Measurements from ENCODE around the gene PRXL2A.

The PRXL2A gene

DNA sequence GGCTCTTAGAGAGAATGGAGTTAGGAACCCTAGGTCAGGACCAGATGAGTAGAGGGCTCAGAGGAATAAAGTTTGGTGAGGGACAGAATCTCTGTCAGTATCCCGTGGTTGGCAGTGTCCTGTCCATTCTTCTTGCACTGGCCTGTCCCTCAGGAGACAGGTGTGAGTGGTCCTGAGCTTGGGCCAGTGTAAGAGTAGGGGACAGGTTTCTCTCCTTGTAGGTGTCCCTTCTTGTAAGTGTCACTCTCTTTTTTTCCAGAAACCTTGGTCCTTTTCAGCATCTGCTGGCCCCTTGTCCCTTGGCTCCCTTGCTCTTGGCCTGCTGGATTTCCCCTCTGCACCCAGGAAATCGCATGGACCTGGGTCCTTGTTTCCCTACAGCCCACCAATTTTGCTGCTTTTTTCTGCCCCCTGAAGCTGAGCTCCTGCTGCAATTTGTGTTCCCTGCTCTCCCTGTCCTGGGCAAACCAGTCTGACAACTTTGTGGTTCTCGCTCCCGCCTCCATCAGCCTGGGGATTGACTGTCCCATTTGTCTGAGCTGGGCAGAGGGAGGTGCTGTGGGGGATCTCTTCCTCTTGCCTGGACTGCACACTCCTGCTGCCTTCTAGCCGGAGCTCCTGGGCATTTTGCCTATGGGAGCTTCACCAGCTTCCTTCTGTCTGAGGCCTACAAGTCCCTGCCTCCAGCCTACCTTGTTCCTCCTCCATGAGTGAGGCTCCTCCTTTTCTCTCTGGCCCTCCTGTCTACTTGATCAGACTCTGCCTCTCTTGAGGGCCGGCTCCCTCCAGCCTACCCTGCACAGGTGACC lies 52.3 kb downstream of the PRXL2A start:
- no peak for DNase-seq (ENCODE audit: low read depth in 1 of 2, low spot score in 1 of 2)

DNA sequence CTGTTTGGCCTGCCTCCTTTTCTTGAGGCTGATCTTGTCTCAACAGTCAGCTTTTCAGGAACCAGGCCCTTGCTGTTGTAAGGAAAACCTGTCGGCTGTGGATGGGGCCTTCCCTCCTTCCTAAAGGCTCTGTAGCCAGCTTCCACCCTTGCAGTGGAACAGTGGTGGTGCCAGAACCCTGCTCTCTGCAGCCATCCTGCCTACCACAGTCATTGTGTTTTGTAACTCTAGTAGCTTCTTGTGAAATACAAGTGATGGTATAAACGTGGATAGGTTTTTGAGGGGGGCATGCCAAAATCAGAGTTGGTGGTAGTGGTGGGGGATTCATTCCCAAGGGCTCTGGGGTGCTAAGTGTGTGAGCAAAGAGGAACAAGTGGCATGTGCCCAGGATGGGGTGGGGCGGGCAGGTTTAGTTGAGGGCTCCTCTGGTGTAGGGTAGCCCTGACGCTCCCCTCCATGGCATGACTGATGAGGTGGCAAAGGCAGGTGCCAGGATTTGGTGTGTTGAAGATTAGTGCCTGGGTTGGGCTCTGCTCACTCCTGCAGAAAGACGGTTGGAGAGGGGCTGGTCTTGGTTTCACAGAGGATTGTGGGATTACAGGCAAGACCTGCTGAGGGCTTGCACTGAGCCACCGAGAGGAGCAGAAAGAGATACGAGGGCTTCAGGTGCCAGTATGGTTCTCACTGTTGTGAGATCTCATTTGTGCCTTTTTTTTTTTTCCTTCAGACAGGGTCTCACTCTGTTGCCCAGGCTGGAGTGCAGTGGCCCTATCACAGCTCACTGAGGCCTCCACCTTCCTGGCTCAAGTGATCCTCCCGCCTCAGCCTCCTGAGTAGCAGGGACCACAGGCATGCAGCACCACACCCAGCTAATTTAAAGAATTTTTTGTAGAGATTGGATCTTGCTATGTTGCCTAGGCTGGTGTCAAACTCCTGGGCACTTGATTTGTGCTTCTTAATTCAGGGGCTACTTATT lies 53.1 kb downstream of the PRXL2A start:
- no peak for DNase-seq (ENCODE audit: low read depth in 1 of 2, low spot score in 1 of 2)

DNA sequence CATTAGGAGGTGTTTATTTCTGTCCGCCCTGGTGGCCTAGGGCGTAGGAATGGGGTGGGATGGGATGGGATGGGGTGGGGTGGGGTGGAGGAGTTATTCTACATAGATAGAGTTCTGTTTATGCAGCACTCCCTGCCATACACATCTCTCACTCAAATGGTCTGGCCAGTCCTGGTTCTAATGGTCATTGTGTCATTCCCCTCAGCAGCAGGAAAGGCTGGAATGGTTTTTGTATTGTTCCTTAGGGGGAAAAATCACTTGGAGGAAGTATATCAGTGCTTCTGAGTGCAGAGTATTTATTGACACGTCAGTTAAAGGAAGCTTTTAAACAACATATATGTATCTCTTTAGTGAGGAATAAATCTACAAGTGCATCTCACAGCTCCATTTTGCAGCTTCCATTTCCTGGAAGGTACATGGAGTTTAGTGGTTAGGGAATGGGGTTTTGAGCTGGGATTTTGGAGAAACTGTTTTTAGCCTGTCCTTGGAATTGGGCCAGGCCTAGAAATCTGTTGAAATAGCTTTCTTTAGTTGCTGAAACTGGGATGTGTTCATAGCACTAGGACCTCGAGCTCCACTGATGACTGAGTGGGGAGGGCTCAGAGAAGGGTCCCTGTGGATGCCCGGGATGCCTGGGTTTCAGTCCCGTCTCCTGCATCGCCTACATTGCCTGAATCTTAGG lies 54.1 kb downstream of the PRXL2A start:
- DNase-seq (ENCODE audit: low read depth in 1 of 2, low spot score in 1 of 2), result no peak

DNA sequence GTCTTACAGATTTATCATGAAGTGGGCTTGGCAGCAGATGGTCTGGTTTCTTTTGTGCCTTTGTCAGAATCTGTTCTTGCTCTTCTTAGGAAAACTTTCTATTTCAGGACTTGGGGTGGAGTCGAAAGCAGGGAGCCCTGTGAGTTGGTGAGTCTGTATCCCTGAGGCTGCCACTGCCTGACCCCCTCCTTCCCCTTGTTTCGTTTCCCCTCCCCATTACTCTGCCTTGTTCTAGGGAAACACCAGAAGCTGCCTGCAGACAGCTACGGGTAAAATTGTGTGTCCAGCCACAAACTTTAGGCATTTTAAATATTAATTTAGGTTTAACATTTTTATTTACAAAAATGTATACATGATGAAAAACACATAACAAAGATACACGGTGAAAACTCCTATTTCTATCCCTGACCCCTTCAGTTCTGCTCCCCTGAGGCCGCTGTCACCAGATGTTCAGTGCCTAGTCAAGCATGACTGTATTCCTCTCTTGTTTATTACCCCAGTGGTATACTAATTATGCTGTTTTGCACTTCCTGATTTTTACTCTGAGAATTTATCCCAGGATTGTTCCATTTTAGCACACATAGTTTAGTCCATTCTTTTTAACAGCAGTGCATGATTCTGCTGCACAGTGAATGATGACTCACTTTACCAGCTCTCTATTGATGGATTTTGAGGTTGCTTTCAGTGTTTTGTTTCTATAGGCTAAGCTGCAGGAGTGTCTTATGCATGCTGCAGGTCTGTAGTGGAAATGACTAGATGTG lies 54.8 kb downstream of the PRXL2A start:
- no peak for DNase-seq (ENCODE audit: low read depth in 1 of 2, low spot score in 1 of 2)

DNA sequence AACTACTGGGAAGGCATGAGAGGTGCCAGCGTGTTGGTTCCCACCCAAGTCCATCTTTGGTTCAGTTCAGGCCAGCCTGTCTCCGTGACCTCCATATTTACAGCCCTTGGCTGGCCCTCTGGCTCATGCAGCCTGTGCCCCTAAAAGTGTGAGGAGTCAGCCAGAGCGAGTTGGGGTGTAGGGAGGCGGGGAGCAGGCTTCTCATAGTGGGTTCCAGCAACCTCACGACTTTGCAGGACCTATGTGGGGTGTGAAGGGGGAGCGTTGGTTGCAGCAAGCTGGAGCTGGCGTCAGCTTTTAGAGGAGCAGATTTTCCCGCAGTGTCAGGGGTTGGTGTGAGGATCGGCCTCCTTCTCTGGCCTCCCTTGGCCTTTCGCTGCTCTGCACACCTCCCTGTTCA lies 55.5 kb downstream of the PRXL2A start:
- DNase-seq (ENCODE audit: low read depth in 1 of 2, low spot score in 1 of 2), result no peak

GRCh38 chr10:80464557-80465450 lies 56.5 kb downstream of the PRXL2A start:
- no peak for DNase-seq (ENCODE audit: low read depth in 1 of 2, low spot score in 1 of 2)

DNA sequence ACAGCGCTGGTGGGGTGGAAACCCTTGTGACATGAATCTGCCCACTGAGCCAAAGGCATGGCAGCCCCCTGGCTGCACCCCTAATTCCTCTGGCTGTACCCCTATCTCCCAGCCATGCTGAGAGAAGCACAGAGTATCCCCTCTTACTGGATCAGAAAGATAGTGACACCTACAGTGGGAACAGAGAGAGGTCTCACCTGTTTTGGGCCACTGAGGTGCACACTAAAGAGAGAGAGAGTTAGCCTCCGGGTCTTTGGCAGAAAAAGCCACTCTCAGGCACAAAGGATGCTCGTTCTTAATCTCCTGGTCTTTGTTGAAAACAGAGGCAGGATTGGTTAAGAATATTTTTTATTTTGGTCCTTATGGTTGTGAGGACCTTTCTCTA lies 57.1 kb downstream of the PRXL2A start:
- DNase-seq (ENCODE audit: low read depth in 1 of 2, low spot score in 1 of 2), result no peak

- DNase-seq (ENCODE audit: low read depth in 1 of 2, low spot score in 1 of 2), result no peak
Measured at GRCh38 chr10:80465839-80466590, 57.7 kb downstream of the PRXL2A start.

GRCh38 chr10:80466724-80467326 lies 58.5 kb downstream of the PRXL2A start:
- no peak for DNase-seq (ENCODE audit: low read depth in 1 of 2, low spot score in 1 of 2)

GRCh38 chr10:80468002-80468401 lies 59.7 kb downstream of the PRXL2A start:
- peak in 1 of 2 donors; percentile 44 for DNase-seq (ENCODE audit: low read depth in 1 of 2, low spot score in 1 of 2)

DNA sequence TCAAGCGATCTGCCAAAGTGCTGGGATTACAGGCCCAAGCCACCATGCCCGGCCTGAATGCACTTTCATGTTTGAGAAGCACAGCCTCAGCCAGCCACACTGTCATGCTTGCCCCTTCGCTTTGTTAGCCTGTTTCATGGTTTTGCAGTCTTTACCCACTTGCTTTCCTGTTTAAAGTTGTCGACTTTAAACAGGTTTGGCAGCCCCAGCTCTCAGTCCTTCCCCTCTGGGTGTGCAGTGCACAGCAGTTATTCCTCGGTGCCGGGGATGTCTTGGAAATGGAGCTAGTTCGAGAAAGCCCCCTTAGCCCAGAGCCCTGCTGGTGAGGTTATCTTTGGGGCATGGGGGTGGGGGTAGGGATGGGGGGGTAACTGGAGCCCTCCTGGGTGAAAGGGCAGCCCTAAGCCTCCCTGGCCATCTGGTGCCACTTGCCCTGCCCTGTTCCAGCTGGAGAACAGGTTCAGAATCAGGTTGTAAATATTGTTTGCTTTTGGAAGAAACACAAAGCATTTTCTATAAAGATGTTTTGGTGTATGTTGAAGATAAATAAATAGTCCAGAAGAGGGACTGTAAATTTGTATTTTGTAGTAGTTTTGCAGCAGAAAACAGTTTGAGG lies 60.6 kb downstream of the PRXL2A start:
- DNase-seq (ENCODE audit: low read depth in 1 of 2, low spot score in 1 of 2), result no peak

DNA sequence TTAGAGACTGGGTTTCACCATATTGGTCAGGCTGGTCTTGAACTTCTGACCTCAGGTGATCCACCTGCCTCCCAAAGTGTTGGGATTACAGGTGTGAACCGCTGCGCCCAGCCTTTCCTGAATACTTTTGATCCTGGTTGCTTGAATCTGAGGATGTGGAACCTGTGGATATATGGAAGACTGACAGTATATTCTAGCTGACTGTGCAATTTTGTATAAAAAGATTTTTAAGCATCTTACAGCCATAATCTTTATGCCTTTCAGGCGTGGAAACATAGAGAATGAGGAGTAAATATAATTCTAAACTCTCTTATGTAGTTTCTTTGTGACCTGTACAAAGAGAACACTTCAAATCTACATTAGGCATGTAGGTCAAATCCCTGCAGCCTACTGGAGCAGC lies 61.9 kb downstream of the PRXL2A start:
- DNase-seq (ENCODE audit: low read depth in 1 of 2, low spot score in 1 of 2), result no peak

DNA sequence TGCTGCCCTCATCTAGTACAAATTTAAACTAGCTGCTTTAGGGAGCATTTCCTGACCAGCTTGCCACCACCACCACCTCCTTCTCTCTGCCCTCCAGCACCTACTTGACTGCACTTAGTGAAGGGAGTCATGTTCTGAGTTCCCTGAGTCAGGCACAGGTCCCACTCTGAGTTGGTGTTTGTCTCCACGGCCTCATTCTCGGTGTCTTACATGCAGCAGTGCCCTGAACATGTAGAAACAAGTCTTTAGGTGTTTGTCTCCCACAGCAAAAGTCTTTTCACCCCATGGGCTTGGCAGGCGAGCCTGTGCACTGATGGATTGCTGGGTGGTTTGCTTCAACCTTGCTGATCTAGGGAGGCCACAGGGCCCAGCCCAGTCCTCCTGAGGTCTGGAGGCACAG lies 62.6 kb downstream of the PRXL2A start:
- DNase-seq (ENCODE audit: low read depth in 1 of 2, low spot score in 1 of 2), result no peak

DNA sequence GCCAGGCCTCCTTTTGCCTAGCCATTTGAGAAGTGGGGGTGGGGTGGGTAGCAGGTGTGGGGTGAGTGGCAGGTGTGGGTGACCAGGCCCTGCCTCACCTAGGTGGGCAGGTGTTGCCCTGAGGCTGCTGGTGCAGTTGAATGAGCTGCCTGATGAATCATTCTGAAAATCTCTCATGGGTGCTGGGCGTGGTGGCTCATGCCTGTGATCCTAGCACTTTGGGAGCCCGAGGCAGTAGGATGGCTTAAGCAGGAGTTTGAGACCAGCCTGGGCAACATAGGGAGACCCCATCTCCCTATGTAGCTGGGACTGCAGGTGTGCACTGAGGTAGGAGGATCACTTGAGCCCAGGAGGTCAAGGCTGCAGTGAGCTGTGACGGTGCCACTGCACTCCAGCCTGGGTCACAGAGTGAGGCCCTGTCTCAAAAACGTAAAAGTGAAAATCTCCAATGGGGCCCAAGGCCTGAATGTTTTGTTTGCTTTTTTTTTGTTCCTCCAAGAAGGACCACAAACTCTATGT lies 63.4 kb downstream of the PRXL2A start:
- DNase-seq (ENCODE audit: low read depth in 1 of 2, low spot score in 1 of 2), result no peak

DNA sequence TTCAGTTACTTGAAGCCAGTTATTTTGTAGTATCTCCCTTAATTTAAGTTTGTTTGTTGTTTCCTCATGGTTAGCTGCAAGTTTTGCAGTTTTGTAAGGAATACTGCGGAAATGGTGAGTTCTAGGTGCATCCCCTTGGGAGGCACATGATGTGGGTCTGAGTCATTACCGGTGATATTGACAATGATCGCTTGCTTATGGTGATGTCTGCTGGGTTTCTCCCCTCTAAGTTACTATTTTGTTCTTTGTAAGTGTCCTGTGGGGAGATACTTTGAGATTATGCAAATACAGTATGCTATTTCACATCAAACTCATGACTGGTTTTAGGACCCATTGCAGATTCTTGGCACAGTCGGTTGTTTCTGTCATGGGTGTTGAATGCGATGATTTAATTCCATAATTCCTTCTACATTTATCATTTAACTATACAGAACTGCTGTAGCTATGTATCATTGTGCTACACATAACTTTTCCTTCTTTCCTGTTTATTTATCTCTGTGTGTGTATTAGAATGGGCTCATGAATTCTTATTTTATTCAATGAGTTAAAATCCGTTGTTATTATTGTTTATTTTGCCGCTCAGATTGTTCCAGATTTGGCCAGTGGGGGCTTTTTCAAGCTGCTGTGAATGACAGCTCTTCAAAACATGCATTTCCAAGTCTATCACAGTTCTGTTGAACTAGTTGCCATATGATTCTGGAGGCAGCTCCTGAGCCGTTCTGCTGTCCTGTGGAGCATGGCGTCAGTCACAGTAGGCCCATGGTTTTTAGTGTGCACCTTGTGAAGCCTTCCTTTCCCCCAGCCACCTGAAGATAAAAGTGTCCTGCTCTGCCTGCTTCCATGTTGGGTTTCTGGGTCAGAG lies 64.1 kb downstream of the PRXL2A start:
- DNase-seq (ENCODE audit: low read depth in 1 of 2, low spot score in 1 of 2), result no peak

DNA sequence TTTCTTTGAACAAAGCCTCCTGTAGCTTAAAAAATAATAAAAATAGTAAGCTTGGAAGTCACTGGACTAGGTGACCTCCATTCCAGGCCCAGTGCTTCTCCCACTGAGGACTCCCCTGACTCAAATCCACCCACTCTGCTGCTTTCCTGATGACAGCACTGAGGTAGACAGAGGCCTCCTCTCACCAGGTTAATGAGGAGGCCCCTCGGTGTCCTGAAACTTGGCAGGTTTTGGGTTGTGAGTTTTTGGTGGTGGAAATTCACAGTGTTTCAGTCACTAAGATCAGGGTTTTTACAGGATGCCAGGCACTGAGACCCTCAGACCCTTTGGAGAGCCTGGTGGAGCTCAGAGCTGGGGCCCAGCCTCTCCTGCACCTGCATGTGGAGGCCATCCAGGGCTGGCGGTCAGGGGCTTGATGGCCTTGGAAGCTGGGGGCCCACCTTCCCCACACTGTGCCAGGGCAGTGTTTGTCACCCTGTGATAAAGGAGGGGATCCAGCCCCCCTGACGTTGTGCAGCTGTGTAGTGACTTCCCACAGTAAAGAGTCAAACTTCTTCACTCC lies 64.8 kb downstream of the PRXL2A start:
- no peak for DNase-seq (ENCODE audit: low read depth in 1 of 2, low spot score in 1 of 2)
